Gastroesophageal sphincter (tissue), 4 donors: ENCODE measurements around the gene HDGF. TPM values are rescaled to one million over a fixed set of nuclear protein-coding genes. Genes with fewer than 3 reads are reported as not detected.

Experiments used
- ATAC-seq: fragments of 150-250 bp; one replicate; pipeline ENCODE4 v1.9.1; 2016; ENCODE audit warnings: mild to moderate bottlenecking, moderate library complexity
- H3K27ac ChIP-seq, 4 donors: fragments of 200-600 bp; sonication (generic) in 3 of 4; 1 replicate in 3 of 4; 2 replicates in 1 of 4; pipeline ENCODE4 v1.5.1; 2016 to 2019
- H3K27me3 ChIP-seq: fragments of 200-600 bp; sonication (generic); one replicate; pipeline ENCODE4 v1.5.1; 2019
- H3K36me3 ChIP-seq, 2 donors: fragments of 200-600 bp; sonication (generic); one replicate each; pipeline ENCODE4 v1.5.1; 2019; ENCODE audit warnings: control low read depth in 1 of 2
- H3K4me1 ChIP-seq, 3 donors: fragments of 200-600 bp; sonication (generic); 1 replicate in 2 of 3; 2 replicates in 1 of 3; pipeline ENCODE4 v1.5.1; 2016 to 2019; ENCODE audit warnings: control low read depth in 2 of 3
- H3K4me3 ChIP-seq, 2 donors: fragments of 200-600 bp; sonication (generic); one replicate each; pipeline ENCODE4 v1.5.1; 2019; ENCODE audit warnings: mild to moderate bottlenecking in 1 of 2, moderate library complexity in 1 of 2
- H3K9me3 ChIP-seq, 3 donors: fragments of 200-600 bp; sonication (generic); one replicate each; pipeline ENCODE4 v1.5.1; 2017 to 2019; ENCODE audit warnings: control low read depth in 2 of 3
- CTCF ChIP-seq, 4 experiments: fragments of 200-600 bp in 2 of 4; fragments of 450-650 bp in 2 of 4; sonication (generic) in 1 of 4; IDR thresholded peaks; one replicate each; pipeline ENCODE4 v1.5.1; 2017 to 2019; ENCODE audit warnings: antibody characterized with exemption in 4 of 4, mild to moderate bottlenecking in 2 of 4, moderate library complexity in 2 of 4
- EP300 ChIP-seq: sonication (generic); formaldehyde crosslinking; IDR thresholded peaks from one replicate; pipeline ENCODE4 v1.6.1; 2017; ENCODE audit warnings: antibody characterized with exemption, mild to moderate bottlenecking
- POLR2A ChIP-seq, 2 donors: fragments of 450-650 bp; IDR thresholded peaks; one replicate each; pipeline ENCODE4 v1.6.1; 2017; ENCODE audit warnings: antibody characterized with exemption in 2 of 2, mild to moderate bottlenecking in 2 of 2, moderate library complexity in 1 of 2
- POLR2AphosphoS5 ChIP-seq: sonication (generic); formaldehyde crosslinking; IDR thresholded peaks from one replicate; pipeline ENCODE4 v1.6.1; 2017; ENCODE audit warnings: antibody characterized with exemption
- WGBS, 2 donors: methylation state at CpG; one replicate each; pipeline ENCODE4 v1.1.5; 2018; ENCODE audit warnings: low coverage in 1 of 2; 5-methylcytosine and 5-hydroxymethylcytosine counted together
- total RNA-seq, 4 donors: library from RNA; depleted of rRNA; stranded (reverse); fragments of >200 nt; gene quantifications; one replicate each; pipeline ENCODE4 v1.1.0, GENCODE V29; 2016

HDGF gene
- total RNA-seq, 4 donors from 2014 or later: 138 to 237 (median 186) TPM

- H3K27ac ChIP-seq: no peak overlapping the region
- ATAC-seq: no peak
- peaks cover 0 to 9% (median 0%) of the 10 kb centered on the region in 3 donors for H3K4me1 ChIP-seq
- H3K9me3 ChIP-seq: no peaks in the 10 kb centered on the region
- WGBS, 2 donors: 83 to 96% methylated on average over 8 of the region's 8 CpGs
- peaks cover 63% of the 10 kb centered on the region for H3K27me3 ChIP-seq
- TF ChIP-seq EP300: no peak
- TF ChIP-seq CTCF (IDR thresholded peaks at IDR 0.05): no peak
- no peak for TF ChIP-seq POLR2AphosphoS5
- no peak for TF ChIP-seq POLR2A (IDR thresholded peaks at IDR 0.05)
- peaks cover 0 to 17% of the 10 kb centered on the region in 2 donors for H3K36me3 ChIP-seq
- H3K4me3 ChIP-seq: no peak overlapping the region
Observed at GRCh38 chr1:156696755-156697154, 54.7 kb downstream of the HDGF start.

GRCh38 chr1:156694690-156694962 lies 56.8 kb downstream of the HDGF start:
- Histone ChIP-seq H3K4me3 (no peak overlapping the region), H3K27ac (no peak overlapping the region), H3K27me3 (peaks cover 63% of the 10 kb centered on the region), H3K9me3 (no peaks in the 10 kb centered on the region), H3K4me1 (peaks cover 0 to 16% (median 3%) of the 10 kb centered on the region in 3 donors), H3K36me3 (peaks cover 0 to 5% of the 10 kb centered on the region in 2 donors)
- WGBS, 2 donors: 83 to 100% methylated on average over 1 of the region's 5 CpGs
- no peak for TF ChIP-seq POLR2AphosphoS5
- no peak for TF ChIP-seq EP300
- no peak for TF ChIP-seq CTCF (IDR thresholded peaks at IDR 0.05)
- TF ChIP-seq POLR2A (IDR thresholded peaks at IDR 0.05): no peak
- no peak for ATAC-seq

- Histone ChIP-seq H3K36me3 (no peaks in the 10 kb centered on the region), H3K4me3 (no peak overlapping the region), H3K27ac (no peak overlapping the region), H3K9me3 (no peaks in the 10 kb centered on the region), H3K4me1 (peaks cover 0 to 21% (median 9%) of the 10 kb centered on the region in 3 donors), H3K27me3 (peaks cover 64% of the 10 kb centered on the region)
- 69 to 87% methylated on average over 2 to 3 of the region's 12 CpGs for WGBS, 2 donors
- TF ChIP-seq POLR2A (IDR thresholded peaks at IDR 0.05): no peak
- TF ChIP-seq CTCF (IDR thresholded peaks at IDR 0.05): no peak
- no peak for TF ChIP-seq POLR2AphosphoS5
- TF ChIP-seq EP300: no peak
- ATAC-seq: no peak
Observed at GRCh38 chr1:156693848-156694689, 57.4 kb downstream of the HDGF start.

- Histone ChIP-seq H3K27me3 (peaks cover 72% of the 10 kb centered on the region), H3K4me1 (peaks cover 0 to 22% (median 9%) of the 10 kb centered on the region in 3 donors), H3K4me3 (no peak overlapping the region), H3K27ac (no peak overlapping the region), H3K36me3 (no peaks in the 10 kb centered on the region), H3K9me3 (no peaks in the 10 kb centered on the region)
- ATAC-seq: no peak
- 62 to 69% methylated on average over 11 to 12 of the region's 16 CpGs for WGBS, 2 donors
- no peak for TF ChIP-seq EP300
- no peak for TF ChIP-seq POLR2AphosphoS5
- no peak for TF ChIP-seq POLR2A (IDR thresholded peaks at IDR 0.05)
- no peak for TF ChIP-seq CTCF (IDR thresholded peaks at IDR 0.05)
Observed at GRCh38 chr1:156692925-156693847, 58.3 kb downstream of the HDGF start.
